K562 (cell line): Measurements from ENCODE around the gene MLST8. TPM values are rescaled to one million over a fixed set of nuclear protein-coding genes. Genes with fewer than 3 reads are reported as not detected.

Source experiments
- ATAC-seq: fragments of 200-7000 bp; cut with Tn5 transposase; 3 replicates; pipeline ENCODE4 v1.9.1; 2020; ENCODE audit warnings: moderate library complexity
- BruUV-seq: library from RNA; stranded (reverse); fragments of 400-500 nt; replicated peaks from 2 replicates; lab custom pipeline; 2021; lab: Mats Ljungman, UMichigan
- CTCF ChIA-PET: fragments of 300-600 bp; formaldehyde crosslinking; extraction: SDS; loops from one replicate; lab custom pipeline; 2021; ENCODE audit warnings: low intra/inter-chr PET ratio; lab: Yijun Ruan, JAX
- POLR2A ChIA-PET: fragments of 300-600, 350-650 bp; sonication (Branson Sonifier 250); formaldehyde crosslinking; extraction: SDS; loops from one replicate; lab custom pipeline; 2021; ENCODE audit warnings: antibody characterized with exemption, inconsistent platforms; lab: Yijun Ruan, JAX
- DNase-seq, 4 experiments: peaks; one replicate each; pipeline versions ENCODE4 v3.0.0 to v3.0.0-alpha.2; 2011 to 2018; ENCODE audit warnings: low spot score in 3 of 4, mixed read lengths in 3 of 4; ENCODE audit errors: extremely low read depth in 1 of 4
- FAIRE-seq: peaks from 2 replicates; lab custom pipeline; 2011; peaks lifted over from hg19 to GRCh38; lab: Jason Lieb, UNC
- H2AFZ ChIP-seq: 2 replicates; pipeline ENCODE4 v1.6.0; 2011; ENCODE audit warnings: low read depth, low read length, control low read depth, inconsistent platforms
- H3K27ac ChIP-seq: fragments of 200-600 bp; 3 replicates; pipeline ENCODE4 v1.8.0; 2011; ENCODE audit warnings: low read depth, mild to moderate bottlenecking, control low read depth, inconsistent platforms, low read length, moderate library complexity, mixed read lengths; ENCODE audit errors: extremely low read depth
- H3K27me3 ChIP-seq, 2 experiments: fragments of 300-600 bp in 1 of 2; 2 replicates in 1 of 2; 3 replicates in 1 of 2; pipeline versions ENCODE4 v1.6.0 to v1.8.0; 2011; ENCODE audit warnings: inconsistent platforms in 2 of 2, low read length in 2 of 2, mild to moderate bottlenecking in 1 of 2, mixed read lengths in 1 of 2, moderate library complexity in 1 of 2; ENCODE audit not compliant: control insufficient read depth in 2 of 2, insufficient read depth in 2 of 2
- H3K36me3 ChIP-seq: fragments of 300-600 bp; 3 replicates; pipeline ENCODE4 v1.8.0; 2011; ENCODE audit warnings: mild to moderate bottlenecking, low read length, inconsistent platforms; ENCODE audit not compliant: control insufficient read depth, insufficient read depth
- H3K4me1 ChIP-seq, 2 experiments: fragments of 200-600 bp in 1 of 2; replicated peaks in 1 of 2; 2 replicates in 1 of 2; 3 replicates in 1 of 2; pipeline versions ENCODE4 v1.5.1 to v1.8.0; 2011; ENCODE audit warnings: inconsistent platforms in 2 of 2, low read length in 2 of 2, mild to moderate bottlenecking in 1 of 2, mixed read lengths in 1 of 2, moderate library complexity in 1 of 2; ENCODE audit not compliant: control insufficient read depth in 2 of 2, insufficient read depth in 2 of 2
- H3K4me2 ChIP-seq: 2 replicates; pipeline ENCODE4 v1.6.1; 2011; ENCODE audit warnings: low read length, control low read depth, inconsistent platforms, mixed read lengths; ENCODE audit not compliant: insufficient read depth
- H3K4me3 ChIP-seq: fragments of 200-600 bp; sonication (generic), shearing (Covaris generic); 2 replicates; pipeline ENCODE4 v1.5.1; 2016; ENCODE audit warnings: control low read depth, inconsistent platforms
- H3K79me2 ChIP-seq: fragments of 200-600 bp; 3 replicates; pipeline ENCODE4 v1.8.0; 2011; ENCODE audit warnings: low read length, inconsistent platforms; ENCODE audit not compliant: control insufficient read depth, insufficient read depth
- H3K9ac ChIP-seq, 2 experiments: 2 replicates each; pipeline versions ENCODE4 v1.6.0 to v1.6.1; 2011; ENCODE audit warnings: low read depth in 2 of 2, low read length in 2 of 2, control low read depth in 1 of 2, inconsistent platforms in 1 of 2, mild to moderate bottlenecking in 1 of 2, mixed read lengths in 1 of 2; ENCODE audit not compliant: insufficient read depth in 1 of 2
- H3K9me1 ChIP-seq: one replicate; pipeline ENCODE4 v1.6.0; 2011; ENCODE audit warnings: inconsistent platforms, mild to moderate bottlenecking, low read length, moderate library complexity; ENCODE audit not compliant: control insufficient read depth, insufficient read depth
- H3K9me3 ChIP-seq: replicated peaks from 2 replicates; pipeline ENCODE4 v1.5.1; 2011; ENCODE audit warnings: low read depth, low read length, inconsistent platforms; ENCODE audit not compliant: control insufficient read depth, insufficient read depth
- H4K20me1 ChIP-seq: replicated peaks from 2 replicates; pipeline ENCODE4 v1.6.1; 2011; ENCODE audit warnings: low read length, inconsistent platforms, mixed read lengths; ENCODE audit not compliant: control insufficient read depth, insufficient read depth
- AFF4 ChIP-seq: sonication (generic); formaldehyde crosslinking; IDR thresholded peaks from 2 replicates; pipeline ENCODE4 v1.8.0; 2023; ENCODE audit warnings: mild to moderate bottlenecking, missing genetic modification reagents
- FOXJ2 ChIP-seq: fragments of 200-800 bp; sonication (Bioruptor generic); IDR thresholded peaks from 2 replicates; pipeline ENCODE4 v1.6.1; 2016; ENCODE audit warnings: missing genetic modification characterization, missing compliant biosample characterization
- POLR2G ChIP-seq: fragments of 200-400 bp; formaldehyde crosslinking; IDR thresholded peaks from 2 replicates; pipeline ENCODE4 v1.6.1; 2017; ENCODE audit warnings: low read depth, mild to moderate bottlenecking, antibody characterized with exemption, low read length, moderate library complexity
- RBFOX2 ChIP-seq: fragments of 200-400 bp; formaldehyde crosslinking; IDR thresholded peaks from 2 replicates; pipeline ENCODE4 v1.6.1; 2017; ENCODE audit warnings: low read depth, mild to moderate bottlenecking, low read length, moderate library complexity
- ZFP1 ChIP-seq: fragments of 450-650 bp; formaldehyde crosslinking; IDR thresholded peaks from 2 replicates; pipeline ENCODE4 v1.4.0; 2020; ENCODE audit warnings: mild to moderate bottlenecking, mixed read lengths
- ZNF277 ChIP-seq: fragments of 250-450 bp; sonication (Bioruptor Pico); IDR thresholded peaks from 2 replicates; pipeline ENCODE4 v1.8.0; 2022; ENCODE audit warnings: inconsistent platforms, mild to moderate bottlenecking, moderate library complexity, borderline replicate concordance
- WGBS: fragments of 100-300 bp; shearing (Covaris generic); methylation state at CpG from one replicate; pipeline ENCODE4 v1.1.6; 2016; ENCODE audit warnings: low coverage, mixed read lengths; ENCODE audit not compliant: insufficient coverage; ENCODE audit errors: missing lambda C conversion rate; 5-methylcytosine and 5-hydroxymethylcytosine counted together
- in situ Hi-C: fragments of 300-500 bp; cut with MboI; formaldehyde crosslinking; loops from 4 replicates; pipeline ENCODE4 v1.15.0; 2018; ENCODE audit warnings: inconsistent platforms, mixed read lengths
- intact Hi-C: fragments of 100-400 bp; cut with micrococcal nuclease; formaldehyde crosslinking; loops from 2 replicates; pipeline ENCODE4 v1.14.2; 2022
- polyA plus RNA-seq, 8 experiments: library from polyadenylated mRNA; depleted of rRNA in 4 of 8; stranded (reverse) in 5 of 8; unstranded in 3 of 8; fragments of >200 nt; fragmentation: Nextera tagmentation in 2 of 8; fragmentation: Illumina TruSeq in 1 of 8; extraction: Ambion mirVana in 2 of 8; extraction: Trizol in 1 of 8; gene quantifications; 2 replicates each; pipeline versions ENCODE4 v1.2.1 to v1.2.3, GENCODE V29; 2011 to 2014; ENCODE audit warnings: inconsistent platforms in 1 of 8, missing spikeins in 1 of 8
- total RNA-seq, 7 experiments: library from RNA; depleted of rRNA in 6 of 7; stranded (reverse); fragments of >200 nt in 6 of 7; fragmentation: Illumina TruSeq in 2 of 7; extraction: Trizol in 2 of 7; gene quantifications; 2 replicates each; pipeline versions ENCODE4 v1.2.1 to v1.2.3, GENCODE V29; 2011 to 2021; ENCODE audit warnings: low replicate concordance in 1 of 7

Gene MLST8
- total and polyA plus RNA-seq, 9 of the 15 experiments (the other 6 are each of a cell fraction or from before 2014, with no cell fraction given): 1.5 to 116 (median 43.3) TPM

- TF ChIP-seq AFF4 (CRISPR knock-in tag) (no peak), FOXJ2 (tag) (no peak), ZNF277 (CRISPR knock-in tag) (no peak)
Measured at GRCh38 chr16:2176047-2176446, 29.2 kb upstream of the MLST8 start (continued).

- H3K4me2 ChIP-seq: no peak overlapping the region
- H3K79me2 ChIP-seq: no peaks in the 10 kb centered on the region
- H3K36me3 ChIP-seq: peaks cover 51% of the 10 kb centered on the region; the same call in 1 of the 3 replicates
- 84% methylated on average over 13 of the region's 18 CpGs for WGBS
- no peak overlapping the region for H3K27ac ChIP-seq
- H3K4me3 ChIP-seq: no peak overlapping the region
- no TSS peak for BruUV-seq
- POLR2A ChIA-PET: interaction anchor here (0.6 to 1.1 kb wide), 3 partner anchors 9 to 22 kb away, joined by 3 to 7 read pairs (median 5); partner anchors contain the start of gene TRAF7
- peaks cover 2 to 75% of the 10 kb centered on the region in 2 experiments; a peak in 3 of 5 replicates for H3K4me1 ChIP-seq
- in situ Hi-C loops: no loop called here
- no peaks in the 10 kb centered on the region for H3K9me1 ChIP-seq
- H3K9ac ChIP-seq: no peak overlapping the region; a peak in 1 of 4 replicates
- FAIRE-seq (no peak), DNase-seq (no peak)
- H2AFZ ChIP-seq: no peak overlapping the region
- H3K9me3 ChIP-seq: no peaks in the 10 kb centered on the region
- CTCF ChIA-PET: no interaction called here
- TF ChIP-seq ZFP1 (CRISPR knock-in tag) (no peak), POLR2G (peak; percentile 61), RBFOX2 (peak; percentile 4; the same call in 1 of the 2 replicates)
- TF ChIP-seq, all 486 proteins: peak for 2
- H4K20me1 ChIP-seq: no peaks in the 10 kb centered on the region; the same call in 1 of the 2 replicates
- intact Hi-C loops: no loop called here
- H3K27me3 ChIP-seq: no peaks in the 10 kb centered on the region
- no peak for ATAC-seq
Measured at GRCh38 chr16:2177101-2177500, 28.2 kb upstream of the MLST8 start.
